Esophagus squamous epithelium (tissue), 4 donors: ENCODE measurements around the gene TMEM108.

Experiments
- CTCF ChIP-seq, 6 experiments: fragments of 450-650 bp in 4 of 6; fragments of 200-600 bp in 2 of 6; sonication (generic) in 2 of 6; IDR thresholded peaks; one replicate each; pipeline ENCODE4 v1.5.1; 2016 to 2019; ENCODE audit warnings: antibody characterized with exemption in 6 of 6, mild to moderate bottlenecking in 4 of 6, moderate library complexity in 4 of 6
- POLR2A ChIP-seq, 4 donors: fragments of 450-650 bp; IDR thresholded peaks; one replicate each; pipeline ENCODE4 v1.6.1; 2017; ENCODE audit warnings: antibody characterized with exemption in 4 of 4, mild to moderate bottlenecking in 4 of 4, moderate library complexity in 3 of 4

GRCh38 chr3:133054586-133054985, 16.4 kb downstream of the TMEM108 start:
- TF ChIP-seq CTCF (IDR thresholded peaks at IDR 0.05) = no peak
- no peak for TF ChIP-seq POLR2A (IDR thresholded peaks at IDR 0.05)
